H1 (cell line): Measurements from ENCODE around the gene NDC1. TPM values are rescaled to one million over a fixed set of nuclear protein-coding genes. Genes with fewer than 3 reads are reported as not detected.

Experiments
- CTCF ChIA-PET: fragments of 300-600 bp; sonication (Branson Sonifier 250); formaldehyde crosslinking; loops from one replicate; lab custom pipeline; 2021; ENCODE audit not compliant: partially characterized antibody; lab: Charles Lee
- POLR2A ChIA-PET: fragments of 300-600 bp; sonication (Branson Sonifier 250); formaldehyde crosslinking; loops from one replicate; lab custom pipeline; 2021; ENCODE audit warnings: inconsistent platforms; ENCODE audit not compliant: partially characterized antibody; lab: Charles Lee
- DNase-seq, 2 experiments: peaks; one replicate each; pipeline versions ENCODE4 v3.0.0 to v3.0.0-alpha.2; 2010 to 2022; ENCODE audit warnings: low spot score in 2 of 2, low read depth in 1 of 2, mixed read lengths in 1 of 2
- FAIRE-seq: peaks from 2 replicates; lab custom pipeline; 2011; peaks lifted over from hg19 to GRCh38; lab: Jason Lieb, UNC
- H2AFZ ChIP-seq: 2 replicates; pipeline ENCODE4 v1.8.1; 2012; ENCODE audit warnings: low read length, inconsistent platforms
- H2AK5ac ChIP-seq: 2 replicates; pipeline ENCODE4 v1.6.1; 2013; ENCODE audit warnings: low read depth, low read length
- H2BK120ac ChIP-seq: replicated peaks from 2 replicates; pipeline ENCODE3; 2013; ENCODE audit warnings: low read depth, low read length, inconsistent platforms
- H2BK12ac ChIP-seq: 2 replicates; pipeline ENCODE4 v1.6.1; 2013; ENCODE audit warnings: low read depth, low read length
- H2BK15ac ChIP-seq: 2 replicates; pipeline ENCODE4 v1.6.1; 2013; ENCODE audit warnings: low read length
- H2BK20ac ChIP-seq: 2 replicates; pipeline ENCODE4 v1.6.1; 2013; ENCODE audit warnings: low read length
- H2BK5ac ChIP-seq: 2 replicates; pipeline ENCODE4 v1.6.1; 2013; ENCODE audit warnings: low read depth, low read length
- H3K14ac ChIP-seq: 2 replicates; pipeline ENCODE4 v1.6.1; 2013; ENCODE audit warnings: inconsistent platforms; ENCODE audit not compliant: insufficient read length
- H3K18ac ChIP-seq: 2 replicates; pipeline ENCODE4 v1.6.1; 2013; ENCODE audit warnings: low read length; ENCODE audit errors: extremely low read depth
- H3K23ac ChIP-seq: 2 replicates; pipeline ENCODE4 v1.6.1; 2013; ENCODE audit warnings: inconsistent platforms; ENCODE audit not compliant: insufficient read length
- H3K23me2 ChIP-seq: 2 replicates; pipeline ENCODE4 v1.6.1; 2013; ENCODE audit warnings: low read depth, low read length
- H3K27ac ChIP-seq: 2 replicates; pipeline ENCODE4 v1.6.1; 2011; ENCODE audit warnings: low read depth, low read length, inconsistent platforms
- H3K27me3 ChIP-seq, 4 experiments: replicated peaks in 1 of 4; 1 replicate in 1 of 4; 2 replicates in 3 of 4; pipeline versions ENCODE4 v1.6.1 to v1.8.1; 2011 to 2013; ENCODE audit warnings: low read length in 3 of 4, mild to moderate bottlenecking in 3 of 4, inconsistent platforms in 2 of 4, mixed read lengths in 2 of 4, moderate library complexity in 1 of 4; ENCODE audit not compliant: control insufficient read depth in 3 of 4, insufficient read depth in 3 of 4; ENCODE audit errors: extremely low read depth in 1 of 4
- H3K36me3 ChIP-seq, 4 experiments: 2 replicates each; pipeline versions ENCODE4 v1.6.1 to v1.8.1; 2011 to 2013; ENCODE audit warnings: mild to moderate bottlenecking in 4 of 4, low read length in 3 of 4, moderate library complexity in 2 of 4, control low read depth in 1 of 4, inconsistent platforms in 1 of 4; ENCODE audit not compliant: insufficient read depth in 4 of 4, control insufficient read depth in 2 of 4
- H3K4ac ChIP-seq: replicated peaks from 2 replicates; pipeline ENCODE3; 2013; ENCODE audit warnings: low read length, low read depth, mixed read lengths, inconsistent platforms; ENCODE audit not compliant: insufficient read length
- H3K4me1 ChIP-seq, 4 experiments: replicated peaks in 1 of 4; 1 replicate in 1 of 4; 2 replicates in 3 of 4; pipeline versions ENCODE4 v1.6.1 to v1.8.1; 2011 to 2013; ENCODE audit warnings: low read length in 3 of 4, inconsistent platforms in 2 of 4, mixed read lengths in 1 of 4; ENCODE audit not compliant: insufficient read depth in 4 of 4, control insufficient read depth in 3 of 4
- H3K4me2 ChIP-seq, 2 experiments: 2 replicates each; pipeline versions ENCODE4 v1.6.1 to v1.8.1; 2011 to 2013; ENCODE audit warnings: low read depth in 2 of 2, low read length in 2 of 2, control low read depth in 1 of 2, inconsistent platforms in 1 of 2, mild to moderate bottlenecking in 1 of 2; ENCODE audit not compliant: insufficient read depth in 1 of 2
- H3K4me3 ChIP-seq, 4 experiments: fragments of 200-600, 300-600 bp in 1 of 4; sonication (generic), shearing (Covaris generic), sonication (Bioruptor Twin) in 1 of 4; 2 replicates each; pipeline versions ENCODE4 v1.5.1 to v1.8.1; 2011 to 2016; ENCODE audit warnings: low read length in 4 of 4, low read depth in 3 of 4, control low read depth in 2 of 4, inconsistent platforms in 2 of 4, mild to moderate bottlenecking in 2 of 4, mixed read lengths in 1 of 4, moderate library complexity in 1 of 4; ENCODE audit not compliant: insufficient read depth in 2 of 4; ENCODE audit errors: extremely low read depth in 1 of 4
- H3K56ac ChIP-seq: replicated peaks from 2 replicates; pipeline ENCODE3; 2013; ENCODE audit warnings: low read depth, mild to moderate bottlenecking, mixed read lengths, low read length, inconsistent platforms; ENCODE audit not compliant: insufficient read length
- H3K79me1 ChIP-seq: 2 replicates; pipeline ENCODE4 v1.6.1; 2013; ENCODE audit warnings: low read depth, low read length, control low read depth
- H3K79me2 ChIP-seq, 2 experiments: 2 replicates each; pipeline versions ENCODE4 v1.6.1 to v1.8.1; 2012 to 2013; ENCODE audit warnings: low read length in 2 of 2, mild to moderate bottlenecking in 2 of 2, inconsistent platforms in 1 of 2; ENCODE audit not compliant: insufficient read depth in 2 of 2, control insufficient read depth in 1 of 2
- H3K9ac ChIP-seq, 4 experiments: replicated peaks in 1 of 4; 1 replicate in 1 of 4; 2 replicates in 3 of 4; pipeline versions ENCODE4 v1.6.1 to v1.8.1; 2011 to 2013; ENCODE audit warnings: low read depth in 3 of 4, low read length in 3 of 4, control low read depth in 2 of 4, mild to moderate bottlenecking in 2 of 4, moderate library complexity in 2 of 4, inconsistent platforms in 1 of 4; ENCODE audit errors: extremely low read depth in 1 of 4
- H3K9me3 ChIP-seq, 2 experiments: 2 replicates each; pipeline versions ENCODE4 v1.6.1 to v1.8.1; 2012 to 2013; ENCODE audit warnings: mild to moderate bottlenecking in 2 of 2, moderate library complexity in 2 of 2, control low read depth in 1 of 2, inconsistent platforms in 1 of 2, low read depth in 1 of 2, low read length in 1 of 2, mixed read lengths in 1 of 2; ENCODE audit not compliant: insufficient read depth in 2 of 2
- H4K20me1 ChIP-seq, 2 experiments: replicated peaks in 1 of 2; 2 replicates each; pipeline versions ENCODE3 to v1.8.1; 2011 to 2013; ENCODE audit warnings: inconsistent platforms in 2 of 2, low read length in 2 of 2, mild to moderate bottlenecking in 1 of 2; ENCODE audit not compliant: insufficient read depth in 2 of 2, control insufficient read depth in 1 of 2
- H4K5ac ChIP-seq: 2 replicates; pipeline ENCODE4 v1.6.1; 2013; ENCODE audit warnings: low read length, low read depth, mixed read lengths, inconsistent platforms; ENCODE audit not compliant: insufficient read length
- H4K8ac ChIP-seq: 2 replicates; pipeline ENCODE4 v1.8.0; 2013; ENCODE audit warnings: mild to moderate bottlenecking, moderate library complexity, low read length, inconsistent platforms; ENCODE audit not compliant: insufficient read depth; ENCODE audit errors: extremely low read depth
- H4K91ac ChIP-seq: replicated peaks from 2 replicates; pipeline ENCODE3; 2013; ENCODE audit warnings: low read length, mixed read lengths, inconsistent platforms; ENCODE audit not compliant: insufficient read length
- CHD1 ChIP-seq: IDR thresholded peaks from 2 replicates; pipeline ENCODE4 v1.6.1; 2012; ENCODE audit warnings: low read depth, low read length, improper control_type of control experiment
- EGR1 ChIP-seq: IDR thresholded peaks from 2 replicates; pipeline ENCODE4 v1.6.1; 2011; ENCODE audit warnings: low read depth, low read length, borderline replicate concordance
- NANOG ChIP-seq: IDR thresholded peaks from 2 replicates; pipeline ENCODE4 v1.6.1; 2011; ENCODE audit warnings: low read length, low read depth, mild to moderate bottlenecking, inconsistent platforms; ENCODE audit not compliant: insufficient read depth, poor library complexity, severe bottlenecking
- RBBP5 ChIP-seq: IDR thresholded peaks from 2 replicates; pipeline ENCODE4 v1.7.1; 2012; ENCODE audit warnings: low read depth, mild to moderate bottlenecking, inconsistent platforms, low read length, moderate library complexity, borderline replicate concordance
- RNF2 ChIP-seq: fragments of 200-900, 300-1000 bp; sonication (generic); IDR thresholded peaks from 2 replicates; pipeline ENCODE4 v1.7.1; 2016; ENCODE audit warnings: borderline replicate concordance, low read depth, mild to moderate bottlenecking, antibody characterized with exemption, low read length; ENCODE audit not compliant: poor library complexity, severe bottlenecking; ENCODE audit errors: missing control alignments
- SAP30 ChIP-seq: fragments of 300-600 bp; sonication (generic); IDR thresholded peaks from 2 replicates; pipeline ENCODE4 v1.7.1; 2012; ENCODE audit warnings: low read length, moderate library complexity, mild to moderate bottlenecking, inconsistent platforms; ENCODE audit not compliant: insufficient read depth, insufficient replicate concordance
- SRF ChIP-seq: IDR thresholded peaks from 2 replicates; pipeline ENCODE4 v1.6.1; 2011; ENCODE audit warnings: mild to moderate bottlenecking, low read depth, low read length, moderate library complexity
- TAF7 ChIP-seq: optimal IDR thresholded peaks from 2 replicates; pipeline ENCODE3; 2011; ENCODE audit warnings: low read depth, mild to moderate bottlenecking, inconsistent platforms, low read length, moderate library complexity, borderline replicate concordance
- WGBS, 2 experiments: shearing (Covaris generic) in 1 of 2; methylation state at CpG; one replicate each; pipeline versions ENCODE4 v1.1.6 to v1.1.7; 2013 to 2015; ENCODE audit warnings: low lambda C conversion rate in 2 of 2, mixed read lengths in 2 of 2, inconsistent platforms in 1 of 2, low coverage in 1 of 2, missing lambda C conversion rate in 1 of 2; ENCODE audit not compliant: insufficient replicate concordance in 2 of 2, insufficient coverage in 1 of 2, insufficient read length in 1 of 2; ENCODE audit errors: extremely low coverage in 1 of 2, missing lambda C conversion rate in 1 of 2; 5-methylcytosine and 5-hydroxymethylcytosine counted together
- polyA plus RNA-seq, 7 experiments: library from polyadenylated mRNA; depleted of rRNA in 3 of 7; stranded (reverse) in 5 of 7; unstranded in 2 of 7; fragments of >200 nt in 5 of 7; fragments of 200-250 nt in 2 of 7; gene quantifications; 1 replicate in 5 of 7; 2 replicates in 1 of 7; 4 replicates in 1 of 7; pipeline versions ENCODE4 v1.2.1 to v1.2.3, GENCODE V29; 2011 to 2013; ENCODE audit warnings: missing spikeins in 2 of 7, mixed read lengths in 2 of 7
- total RNA-seq: library from RNA; stranded (reverse); fragmentation: NEBNext Ultra II Directional; extraction: Animal tissue kit (Norgen Biotek cat#: 25700); gene quantifications from 2 replicates; pipeline ENCODE4 v1.2.1, GENCODE V29; 2021

Gene NDC1
- total and polyA plus RNA-seq, 2 of the 8 experiments (the other 6 are each of a cell fraction or from before 2014, with no cell fraction given) = 62.9 to 66.1 TPM

GRCh38 chr1:53728702-53729455, 109.2 kb downstream of the NDC1 start:
- no peaks in the 10 kb centered on the region for H3K79me1 ChIP-seq
- H3K27me3 ChIP-seq = no peaks in the 10 kb centered on the region; a peak in 2 of 7 replicates
- no peak overlapping the region for H4K8ac ChIP-seq
- no peak overlapping the region for H3K4me3 ChIP-seq
- no peak overlapping the region for H2AFZ ChIP-seq
- no peak overlapping the region for H2BK15ac ChIP-seq
- H2BK120ac ChIP-seq = no peak overlapping the region
- H2AK5ac ChIP-seq = no peak overlapping the region
- no peaks in the 10 kb centered on the region for H4K20me1 ChIP-seq
- no peak overlapping the region for H3K23ac ChIP-seq
- H3K4me2 ChIP-seq = no peak overlapping the region
- no peak overlapping the region for H2BK20ac ChIP-seq
- no peaks in the 10 kb centered on the region for H3K9me3 ChIP-seq
- H3K14ac ChIP-seq = no peak overlapping the region
- H4K5ac ChIP-seq = no peak overlapping the region
- no peak overlapping the region for H3K56ac ChIP-seq
- no peak overlapping the region for H2BK12ac ChIP-seq
- H3K23me2 ChIP-seq = no peaks in the 10 kb centered on the region
- H2BK5ac ChIP-seq = no peak overlapping the region
- H3K36me3 ChIP-seq = no peaks in the 10 kb centered on the region
- ChIA-PET POLR2A (no interaction called here), CTCF (interaction anchor here (1.0 to 5.8 kb wide), 5 partner anchors 9 to 243 kb away, joined by 4 to 50 read pairs (median 12); no protein-coding TSS in a partner anchor)
- no peak for TF ChIP-seq NANOG
- TF ChIP-seq SAP30 = no peak
- TF ChIP-seq CHD1 = no peak
- TF ChIP-seq RBBP5 = no peak
- TF ChIP-seq RNF2 = no peak
- TF ChIP-seq EGR1 = no peak
- TF ChIP-seq SRF = no peak
- no peak for TF ChIP-seq TAF7
- H3K79me2 ChIP-seq = no peaks in the 10 kb centered on the region
- H3K9ac ChIP-seq = no peak overlapping the region
- H3K4me1 ChIP-seq = peaks cover 0 to 3% (median 1%) of the 10 kb centered on the region in 4 experiments; a peak in 3 of 7 replicates
- DNase-seq (no peak), FAIRE-seq (no peak)
- H3K4ac ChIP-seq = no peak overlapping the region
- no peak overlapping the region for H3K27ac ChIP-seq
- no peak overlapping the region for H3K18ac ChIP-seq
- WGBS, 2 experiments = 87% methylated on average over 17 of the region's 17 CpGs; no CpG with 5 or more reads in 1 of the 2 experiments
- H4K91ac ChIP-seq = no peak overlapping the region
